Small intestine (tissue), 7 donors: ENCODE results near the gene GPR68. TPM values are rescaled to one million over a fixed set of nuclear protein-coding genes. Genes with fewer than 3 reads are reported as not detected.

Source experiments
- DNase-seq, 2 donors: peaks; one replicate each; pipeline versions ENCODE4 v3.0.0 to v3.0.0-alpha.2; 2013
- FAIRE-seq: peaks from 2 replicates; lab custom pipeline; 2012; peaks lifted over from hg19 to GRCh38; lab: Jason Lieb, UNC
- H3K27ac ChIP-seq, 3 donors: one replicate each; pipeline ENCODE4 v1.5.1; 2013; ENCODE audit warnings: low read length in 2 of 3, mild to moderate bottlenecking in 2 of 3, control low read depth in 1 of 3, inconsistent platforms in 1 of 3, low read depth in 1 of 3, moderate library complexity in 1 of 3
- H3K27me3 ChIP-seq, 3 donors: one replicate each; pipeline ENCODE4 v1.6.1; 2013; ENCODE audit warnings: low read length in 3 of 3, inconsistent platforms in 1 of 3; ENCODE audit not compliant: control insufficient read depth in 3 of 3, insufficient read depth in 3 of 3
- H3K36me3 ChIP-seq, 3 donors: one replicate each; pipeline ENCODE4 v1.6.1; 2013; ENCODE audit warnings: low read length in 3 of 3, inconsistent platforms in 1 of 3, low read depth in 1 of 3, mild to moderate bottlenecking in 1 of 3, moderate library complexity in 1 of 3; ENCODE audit not compliant: control insufficient read depth in 3 of 3, insufficient read depth in 2 of 3
- H3K4me1 ChIP-seq, 3 donors: one replicate each; pipeline ENCODE4 v1.6.1; 2013; ENCODE audit warnings: low read length in 2 of 3, inconsistent platforms in 1 of 3, low read depth in 1 of 3, mild to moderate bottlenecking in 1 of 3, moderate library complexity in 1 of 3; ENCODE audit not compliant: control insufficient read depth in 3 of 3, insufficient read depth in 2 of 3
- H3K4me3 ChIP-seq, 3 donors: one replicate each; pipeline ENCODE4 v1.5.1; 2013; ENCODE audit warnings: low read length in 3 of 3, control low read depth in 1 of 3, inconsistent platforms in 1 of 3, low read depth in 1 of 3, mild to moderate bottlenecking in 1 of 3, moderate library complexity in 1 of 3
- H3K9me3 ChIP-seq, 2 donors: one replicate each; pipeline ENCODE4 v1.6.1; 2013; ENCODE audit warnings: low read depth in 1 of 2, low read length in 1 of 2; ENCODE audit not compliant: control insufficient read depth in 2 of 2, insufficient read depth in 1 of 2
- whole genome bisulfite sequencing, 3 donors: extraction: QIAGEN DNeasy Blood & Tissue Kit; methylation state at CpG; one replicate each; pipeline ENCODE4 v1.1.7; 2013; 5-methylcytosine and 5-hydroxymethylcytosine counted together
- polyA plus RNA-seq, 4 donors: library from polyadenylated mRNA; stranded (reverse) in 3 of 4; unstranded in 1 of 4; fragments of 200-250 nt in 3 of 4; fragments of 120-200 nt in 1 of 4; gene quantifications; one replicate each; pipeline versions ENCODE4 v1.2.1 to v1.2.3, GENCODE V29; 2013
- donor health status: healthy with polysubstance abuse.
- donor health status: control.
- donor health status: control.
- donor health status: Bipolar disorder and iron deficiency.
- donor health status: healthy.

The GPR68 gene
- polyA plus RNA-seq, 4 donors, result 0.54 to 2.2 (median 0.78) TPM; not detected in 1

GRCh38 chr14:91278383-91278715 is 33.8 kb upstream of the GPR68 start:
- H3K36me3 ChIP-seq, result peaks cover 19 to 86% (median 32%) of the 10 kb centered on the region in 3 donors

DNA sequence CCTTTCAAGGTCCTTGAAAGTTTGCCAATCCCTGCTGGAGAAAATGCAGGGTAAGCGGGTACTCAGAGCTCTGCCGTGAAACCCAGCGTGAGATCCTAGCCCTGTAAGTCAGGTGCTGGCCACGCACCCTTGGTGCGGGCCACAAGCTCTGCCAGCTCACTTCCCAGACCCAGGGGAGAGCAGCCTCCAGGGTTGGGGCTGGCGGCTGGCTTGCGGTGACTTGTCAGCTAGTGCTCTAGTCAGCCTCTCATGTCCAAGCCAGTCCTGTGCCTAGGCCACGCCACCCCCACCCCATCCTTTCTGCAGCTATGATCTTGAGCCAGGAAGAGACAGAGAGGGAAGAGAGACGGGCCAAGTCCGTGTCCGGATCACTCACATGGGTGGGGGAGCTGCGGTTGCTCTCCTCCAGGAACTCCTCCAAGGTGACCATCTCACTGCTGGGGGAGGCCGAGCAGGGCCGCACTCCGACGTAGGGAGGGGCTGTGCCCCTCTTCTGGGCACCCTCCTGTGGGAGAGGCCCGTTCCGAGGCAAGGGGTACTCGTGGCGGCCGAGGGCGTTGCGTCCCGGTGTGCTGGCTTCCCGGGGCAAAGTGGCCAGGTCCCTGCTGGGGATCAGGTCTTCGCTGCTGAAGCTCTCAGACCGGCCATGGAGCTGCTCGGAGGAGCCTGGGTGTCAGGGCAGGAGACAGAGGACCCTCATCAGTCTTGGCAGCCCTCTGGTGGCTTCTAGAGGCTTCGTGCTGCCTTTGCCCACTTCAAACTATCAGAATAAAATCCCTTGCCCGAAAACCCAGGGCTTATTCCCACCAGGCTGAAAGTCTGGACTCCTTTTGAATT is 33.3 kb upstream of the GPR68 start:
- H3K27me3 ChIP-seq, result no peaks in the 10 kb centered on the region
- DNase-seq (no peak), FAIRE-seq (no peak)
- peaks cover 21 to 86% (median 34%) of the 10 kb centered on the region in 3 donors for H3K36me3 ChIP-seq
- WGBS, 3 donors, result 95 to 96% (median 96%) methylated on average over 30 of the region's 30 CpGs
- no peaks in the 10 kb centered on the region for H3K4me1 ChIP-seq
- H3K4me3 ChIP-seq, result no peak overlapping the region
- no peak overlapping the region for H3K27ac ChIP-seq
- H3K9me3 ChIP-seq, result peaks cover 0 to 5% of the 10 kb centered on the region in 2 donors

More at GRCh38 chr14:91278383-91278715, 33.8 kb upstream of the GPR68 start:
- DNase-seq, result no peak
- H3K4me1 ChIP-seq, result no peaks in the 10 kb centered on the region
- FAIRE-seq, result no peak
- H3K9me3 ChIP-seq, result peaks cover 0 to 5% of the 10 kb centered on the region in 2 donors
- no peaks in the 10 kb centered on the region for H3K27me3 ChIP-seq
- no peak overlapping the region for H3K4me3 ChIP-seq
- 87 to 98% (median 97%) methylated on average over 5 of the region's 5 CpGs for WGBS, 3 donors
- no peak overlapping the region for H3K27ac ChIP-seq

GRCh38 chr14:91274796-91275195 is 30.3 kb upstream of the GPR68 start:
- peaks cover 9 to 80% (median 31%) of the 10 kb centered on the region in 3 donors for H3K36me3 ChIP-seq
- WGBS, 3 donors, result 95 to 96% (median 95%) methylated on average over 9 of the region's 9 CpGs
- H3K4me1 ChIP-seq, result no peaks in the 10 kb centered on the region
- H3K4me3 ChIP-seq, result no peak overlapping the region
- H3K9me3 ChIP-seq, result no peaks in the 10 kb centered on the region
- no peak for FAIRE-seq
- no peaks in the 10 kb centered on the region for H3K27me3 ChIP-seq
- DNase-seq, result no peak
- no peak overlapping the region for H3K27ac ChIP-seq

DNA sequence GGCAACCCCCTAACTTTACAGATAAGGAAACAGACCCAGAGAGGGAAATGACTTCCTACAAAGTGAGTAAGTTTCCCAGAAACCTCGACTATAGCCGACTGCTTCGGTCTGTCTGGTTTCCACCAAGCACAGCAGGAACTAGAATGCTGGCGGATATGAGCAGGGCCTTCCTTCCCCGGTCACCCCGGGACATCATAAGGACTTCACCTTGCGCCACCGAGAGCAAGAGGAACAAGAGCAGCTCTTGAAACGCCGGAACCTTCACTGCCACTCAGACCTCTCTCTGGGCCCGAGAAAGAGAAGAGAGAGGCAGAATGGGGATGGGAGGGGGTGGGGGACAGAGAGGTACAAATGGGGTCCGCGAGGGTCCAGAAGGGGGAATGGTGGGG is 29.4 kb upstream of the GPR68 start:
- FAIRE-seq (no peak), DNase-seq (no peak)
- H3K4me1 ChIP-seq, result no peaks in the 10 kb centered on the region
- peaks cover 9 to 74% (median 30%) of the 10 kb centered on the region in 3 donors for H3K36me3 ChIP-seq
- no peak overlapping the region for H3K27ac ChIP-seq
- no peaks in the 10 kb centered on the region for H3K27me3 ChIP-seq
- WGBS, 3 donors, result 88 to 94% (median 91%) methylated on average over 13 of the region's 13 CpGs
- no peaks in the 10 kb centered on the region for H3K9me3 ChIP-seq
- H3K4me3 ChIP-seq, result no peak overlapping the region

- H3K27ac ChIP-seq, result no peak overlapping the region
- DNase-seq, result no peak
- no peaks in the 10 kb centered on the region for H3K9me3 ChIP-seq
- H3K27me3 ChIP-seq, result no peaks in the 10 kb centered on the region
- no peak for FAIRE-seq
- H3K36me3 ChIP-seq, result peaks cover 9 to 69% (median 28%) of the 10 kb centered on the region in 3 donors
- 95 to 96% (median 96%) methylated on average over 26 to 27 of the region's 27 CpGs for WGBS, 3 donors
- no peak overlapping the region for H3K4me3 ChIP-seq
- no peaks in the 10 kb centered on the region for H3K4me1 ChIP-seq
Observed at GRCh38 chr14:91273273-91273884, 28.9 kb upstream of the GPR68 start.

DNA sequence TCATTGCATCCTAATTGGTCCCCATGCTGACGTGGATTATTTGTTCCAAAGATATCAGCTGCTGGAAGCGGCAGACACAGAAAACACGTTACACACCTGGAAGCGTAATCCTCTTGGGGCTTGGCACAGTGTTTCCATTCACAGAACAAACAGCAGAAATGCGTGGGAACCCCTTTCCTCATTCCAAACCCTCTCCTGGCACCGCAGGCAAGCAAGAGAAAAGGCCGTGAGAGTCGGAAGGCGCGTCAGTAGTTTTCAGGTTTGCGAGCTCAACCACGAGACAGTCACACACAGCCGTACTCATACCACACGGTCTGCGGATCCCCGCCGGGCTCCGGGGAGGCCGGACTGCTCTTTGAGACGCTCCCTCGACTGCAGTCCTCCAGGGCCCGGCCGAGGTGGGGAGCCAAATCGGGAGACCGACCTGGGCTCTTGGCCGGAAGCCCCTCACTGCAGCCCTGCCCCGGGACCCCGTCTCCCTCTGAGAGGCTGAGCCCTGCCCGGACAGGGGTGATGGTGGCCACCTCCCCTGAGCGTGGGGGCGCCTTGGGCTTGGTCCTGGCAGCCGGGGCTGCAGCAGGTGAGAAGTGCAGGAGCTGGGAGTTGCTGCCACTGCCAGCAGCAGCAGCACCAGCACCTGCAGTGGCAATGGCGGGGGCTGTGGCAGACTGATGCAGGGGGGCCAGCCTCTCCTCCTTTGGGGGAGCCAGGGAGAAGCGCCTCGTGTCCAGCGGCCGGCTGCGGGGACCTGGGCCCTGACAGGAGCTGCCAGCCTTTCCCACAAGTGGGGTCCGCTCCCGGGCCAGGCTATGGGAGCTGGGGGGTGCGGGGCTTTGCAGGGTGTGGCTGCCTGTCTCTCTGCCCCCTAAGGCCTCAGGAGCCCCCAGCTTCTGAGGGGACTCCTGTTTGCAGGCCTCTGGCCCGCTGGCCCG is 28.1 kb upstream of the GPR68 start:
- H3K27me3 ChIP-seq, result no peaks in the 10 kb centered on the region
- 93 to 95% (median 94%) methylated on average over 42 to 43 of the region's 43 CpGs for WGBS, 3 donors
- no peak overlapping the region for H3K4me3 ChIP-seq
- DNase-seq, result no peak
- peaks cover 9 to 61% (median 22%) of the 10 kb centered on the region in 3 donors for H3K36me3 ChIP-seq
- no peaks in the 10 kb centered on the region for H3K4me1 ChIP-seq
- FAIRE-seq, result no peak
- no peak overlapping the region for H3K27ac ChIP-seq
- H3K9me3 ChIP-seq, result no peaks in the 10 kb centered on the region

DNA sequence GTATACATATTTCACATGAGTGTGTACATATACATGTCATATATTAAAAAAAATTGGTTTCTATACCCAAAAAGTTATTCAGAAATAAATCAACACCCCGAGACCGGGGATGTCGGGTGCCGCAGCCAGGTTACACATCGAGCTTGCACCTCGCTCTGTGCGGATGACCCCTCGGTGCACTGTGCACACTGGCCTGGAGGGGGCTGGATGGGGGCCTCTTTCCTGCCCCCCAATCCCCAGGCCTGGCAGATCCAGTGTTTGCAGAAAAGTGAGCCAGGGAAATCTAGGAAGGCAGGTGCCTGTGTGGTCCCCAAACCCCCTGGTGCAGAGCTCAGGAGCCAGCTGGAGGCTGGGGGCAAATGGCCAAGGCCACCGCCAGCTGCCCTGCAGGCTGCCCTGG is 27.1 kb upstream of the GPR68 start:
- no peak overlapping the region for H3K27ac ChIP-seq
- WGBS, 3 donors, result 92 to 95% (median 92%) methylated on average over 9 of the region's 9 CpGs
- no peak overlapping the region for H3K4me3 ChIP-seq
- FAIRE-seq (no peak), DNase-seq (no peak)
- H3K4me1 ChIP-seq, result no peaks in the 10 kb centered on the region
- peaks cover 7 to 53% (median 17%) of the 10 kb centered on the region in 3 donors for H3K36me3 ChIP-seq
- H3K9me3 ChIP-seq, result no peaks in the 10 kb centered on the region
- H3K27me3 ChIP-seq, result no peaks in the 10 kb centered on the region

GRCh38 chr14:91270619-91271018 is 26.1 kb upstream of the GPR68 start:
- Histone ChIP-seq H3K9me3 (no peaks in the 10 kb centered on the region), H3K4me3 (no peak overlapping the region), H3K36me3 (peaks cover 7 to 46% (median 13%) of the 10 kb centered on the region in 3 donors), H3K27me3 (no peaks in the 10 kb centered on the region), H3K4me1 (no peaks in the 10 kb centered on the region), H3K27ac (no peak overlapping the region)
- no peak for FAIRE-seq
- no peak for DNase-seq
- 58 to 67% (median 61%) methylated on average over 5 to 7 of the region's 8 CpGs for WGBS, 3 donors
